RWPE1 (cell line): ENCODE data around the gene PTGDS.

Experiments
- CTCF ChIA-PET: fragments of 350-600 bp; sonication (Branson Sonifier 250); formaldehyde crosslinking; extraction: SDS; loops from one replicate; lab custom pipeline; 2021; lab: Yijun Ruan, JAX
- POLR2A ChIA-PET: fragments of 400-600 bp; formaldehyde crosslinking; extraction: SDS; loops from one replicate; lab custom pipeline; 2020; ENCODE audit warnings: antibody characterized with exemption; ENCODE audit not compliant: low non-redundant PET; lab: Yijun Ruan, JAX
- DNase-seq: peaks from one replicate; pipeline ENCODE4 v3.0.0; 2012; ENCODE audit warnings: low spot score
- H3K27ac ChIP-seq: fragments of 450-650 bp; 2 replicates; pipeline ENCODE4 v1.5.1; 2017
- CTCF ChIP-seq: fragments of 450-650 bp; conservative IDR thresholded peaks from 2 replicates; pipeline ENCODE4 v1.5.1; 2017; ENCODE audit warnings: low read depth, mild to moderate bottlenecking

PTGDS gene

DNA sequence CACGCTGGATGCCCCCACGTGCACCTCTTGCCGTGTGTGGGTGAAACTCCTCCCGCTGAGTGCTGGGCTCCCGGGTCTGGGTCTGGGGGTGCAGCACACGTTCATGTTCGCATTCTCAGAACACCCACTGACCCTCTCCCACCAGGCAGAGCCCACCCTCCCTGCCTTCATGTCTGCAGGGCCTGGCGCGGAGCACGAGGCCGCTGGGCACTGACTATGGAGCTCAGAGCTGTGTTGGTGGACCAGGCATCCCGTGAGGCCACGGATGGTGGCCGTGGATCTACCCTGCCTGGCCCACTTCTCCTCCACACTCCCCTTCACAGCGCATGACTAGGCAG lies 16.4 kb upstream of the PTGDS start:
- peak overlapping the region; percentile 66 for H3K27ac ChIP-seq
- no peak for TF ChIP-seq CTCF
- ChIA-PET POLR2A (no interaction called here), CTCF (no interaction called here)
- no peak for DNase-seq

DNA sequence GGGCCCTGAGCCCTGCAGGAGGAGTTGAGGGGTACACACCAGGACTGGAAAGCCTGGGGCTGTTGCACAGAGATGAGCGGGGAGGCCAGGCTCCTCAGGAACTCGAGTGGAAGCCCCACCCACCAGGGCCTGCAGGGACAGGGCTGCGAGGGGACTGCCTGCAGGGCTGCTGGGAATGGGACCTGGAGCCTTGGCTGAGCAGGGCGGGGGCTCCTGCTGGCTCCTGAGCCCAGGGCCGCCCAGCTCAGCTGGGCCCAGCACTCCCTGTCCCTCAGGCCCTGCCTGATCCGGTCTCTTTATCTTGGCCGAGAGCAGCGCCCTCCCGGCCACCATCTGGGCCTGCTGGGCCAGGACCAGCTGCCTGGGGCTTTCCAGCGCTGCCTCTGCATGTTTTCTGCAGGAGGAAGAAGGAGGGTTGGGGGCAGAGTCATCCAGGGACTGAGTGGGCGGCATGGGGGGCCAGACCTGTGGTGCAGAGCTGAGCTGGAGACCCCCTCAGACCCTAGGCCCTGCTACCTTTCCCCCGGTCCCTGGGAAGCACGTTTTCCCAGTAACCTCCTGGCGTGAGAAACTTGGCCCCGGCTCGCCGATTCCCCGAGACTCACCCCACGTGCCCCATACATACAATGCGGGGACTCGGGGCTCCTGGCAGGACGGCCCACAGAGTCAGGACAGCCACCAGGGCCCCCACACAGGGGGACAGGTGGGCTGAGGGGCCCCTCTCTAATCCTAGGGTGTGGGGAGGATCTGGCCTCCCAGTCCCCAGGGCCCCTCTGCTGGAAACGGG lies 15.8 kb upstream of the PTGDS start:
- TF ChIP-seq CTCF: no peak
- POLR2A ChIA-PET: no interaction called here
- CTCF ChIA-PET: interaction anchor here (1.1 kb wide), 1 partner anchor 68 kb away, joined by 4 read pairs; no protein-coding TSS in a partner anchor

GRCh38 chr9:136962163-136962562 lies 15.1 kb upstream of the PTGDS start:
- peak overlapping the region; percentile 66 for H3K27ac ChIP-seq
- POLR2A ChIA-PET: no interaction called here
- TF ChIP-seq CTCF: no peak
- CTCF ChIA-PET: interaction anchor here (0.7 to 1.1 kb wide), 2 partner anchors 11 to 68 kb away, joined by 3 to 4 read pairs; no protein-coding TSS in a partner anchor
- DNase-seq: no peak

More for the DNA sequence above, 15.8 kb upstream of the PTGDS start:
- peak overlapping the region; percentile 66 for H3K27ac ChIP-seq
- no peak for DNase-seq

DNA sequence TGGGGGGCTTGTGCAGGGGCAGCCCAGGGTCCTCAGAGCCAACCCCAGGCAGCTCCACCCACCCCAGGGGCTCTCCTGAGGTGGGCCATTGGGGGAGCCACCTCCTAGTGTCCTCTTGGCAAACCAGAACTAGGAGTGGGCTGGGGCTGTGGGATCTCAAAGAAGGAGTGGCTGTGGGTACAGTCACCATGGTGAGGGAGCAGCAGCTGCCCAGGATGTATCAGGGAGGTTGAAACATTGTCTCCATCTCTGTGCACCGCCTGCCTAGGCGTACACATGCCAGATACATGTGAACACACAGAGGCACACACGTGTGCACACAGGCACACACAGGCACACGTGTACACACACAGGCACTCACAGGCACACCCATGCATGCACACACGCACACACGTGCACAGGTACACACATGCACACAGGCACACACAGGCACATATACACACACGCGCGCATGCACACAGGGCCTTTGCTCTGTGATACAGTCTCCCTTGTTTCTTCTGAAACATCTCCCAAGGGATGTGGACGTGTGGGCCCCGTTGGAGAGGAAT lies 14.5 kb upstream of the PTGDS start:
- H3K27ac ChIP-seq: peak overlapping the region; percentile 66
- ChIA-PET POLR2A (no interaction called here), CTCF (interaction anchor here (0.7 kb wide), 1 partner anchor 11 kb away, joined by 3 read pairs; no protein-coding TSS in a partner anchor)
- no peak for DNase-seq
- TF ChIP-seq CTCF: no peak

- TF ChIP-seq CTCF: no peak
- POLR2A ChIA-PET: no interaction called here
- no peak for DNase-seq
- H3K27ac ChIP-seq: peak overlapping the region; percentile 66
- CTCF ChIA-PET: no interaction called here
Observed at GRCh38 chr9:136963341-136963740, 14.0 kb upstream of the PTGDS start.

GRCh38 chr9:136963751-136964150 lies 13.6 kb upstream of the PTGDS start:
- DNase-seq: no peak
- ChIA-PET POLR2A (no interaction called here), CTCF (interaction anchor here (1.4 kb wide), 1 partner anchor 16 kb away, joined by 5 read pairs; no protein-coding TSS in a partner anchor)
- TF ChIP-seq CTCF: no peak
- H3K27ac ChIP-seq: peak overlapping the region; percentile 66
